ENCODE results near the gene PDZD7.

- no peak for TF ChIP-seq CTCF (IDR thresholded peaks at IDR 0.05)
- no peak for TF ChIP-seq EZH2 (IDR thresholded peaks at IDR 0.05)
Measured at GRCh38 chr10:101030496-101031127, 317 bp downstream of the PDZD7 start.
